HepG2 (cell line): Measurements from ENCODE around the gene GATAD2B. TPM values are rescaled to one million over a fixed set of nuclear protein-coding genes. Genes with fewer than 3 reads are reported as not detected.
A peak's percentile ranks its signal among the peaks of the same experiment; 100 is the strongest.

Source experiments
- CCAR2 ChIP-seq: fragments of 200-400 bp; formaldehyde crosslinking; optimal IDR thresholded peaks from 2 replicates; pipeline ENCODE3; 2018; ENCODE audit warnings: low read depth, mild to moderate bottlenecking, low read length, moderate library complexity
- DRAP1 ChIP-seq: IDR thresholded peaks from 2 replicates; pipeline ENCODE4 v1.6.1; 2016; ENCODE audit warnings: missing genetic modification reagents, missing compliant biosample characterization
- MED8 ChIP-seq: sonication (generic); formaldehyde crosslinking; IDR thresholded peaks from 2 replicates; pipeline ENCODE4 v1.8.1; 2023; ENCODE audit warnings: mild to moderate bottlenecking, missing genetic modification reagents; ENCODE audit not compliant: insufficient replicate concordance
- MXD4 ChIP-seq: IDR thresholded peaks from 2 replicates; pipeline ENCODE4 v1.6.1; 2016; ENCODE audit warnings: mild to moderate bottlenecking, missing biosample characterization, missing genetic modification reagents
- PHF5A ChIP-seq: IDR thresholded peaks from one replicate; pipeline ENCODE4 v1.6.1; 2018; ENCODE audit warnings: low read depth, missing genetic modification reagents; ENCODE audit not compliant: unreplicated experiment
- PRPF4 ChIP-seq: fragments of 200-400 bp; formaldehyde crosslinking; IDR thresholded peaks from 2 replicates; pipeline ENCODE4 v1.6.1; 2016; ENCODE audit warnings: low read length, low read depth; ENCODE audit not compliant: poor library complexity, severe bottlenecking
- SOX6 ChIP-seq, 2 experiments: fragments of 450-650 bp in 1 of 2; sonication (generic) in 1 of 2; formaldehyde crosslinking in 1 of 2; IDR thresholded peaks; 2 replicates each; pipeline versions ENCODE4 v1.4.0 to v1.6.1; 2017 to 2020; ENCODE audit warnings: antibody characterized with exemption in 1 of 2, mild to moderate bottlenecking in 1 of 2, missing genetic modification reagents in 1 of 2
- SRSF1 ChIP-seq: fragments of 200-400 bp; formaldehyde crosslinking; optimal IDR thresholded peaks from 2 replicates; pipeline ENCODE3; 2017; ENCODE audit warnings: mild to moderate bottlenecking, low read depth, low read length, moderate library complexity
- YEATS4 ChIP-seq: sonication (generic); formaldehyde crosslinking; IDR thresholded peaks from 2 replicates; pipeline ENCODE4 v1.4.0; 2020; ENCODE audit warnings: missing genetic modification reagents, borderline replicate concordance
- ZNF136 ChIP-seq: sonication (generic); formaldehyde crosslinking; IDR thresholded peaks from 2 replicates; pipeline ENCODE4 v1.8.1; 2022; ENCODE audit warnings: low read depth, mild to moderate bottlenecking, moderate library complexity, missing genetic modification reagents
- ZNF350 ChIP-seq: sonication (generic); formaldehyde crosslinking; IDR thresholded peaks from 2 replicates; pipeline ENCODE4 v1.4.0; 2020; ENCODE audit warnings: mild to moderate bottlenecking, low read depth, missing genetic modification reagents, borderline replicate concordance
- ZNF513 ChIP-seq: sonication (generic); formaldehyde crosslinking; conservative IDR thresholded peaks from 2 replicates; pipeline ENCODE4 v1.5.0; 2020; ENCODE audit warnings: missing genetic modification reagents
- ZNF639 ChIP-seq: conservative IDR thresholded peaks from 2 replicates; pipeline ENCODE4 v1.6.1; 2018; ENCODE audit warnings: missing genetic modification reagents
- ZNF720 ChIP-seq: sonication (generic); formaldehyde crosslinking; IDR thresholded peaks from 2 replicates; pipeline ENCODE4 v1.4.0; 2020; ENCODE audit warnings: missing genetic modification reagents
- ZNF781 ChIP-seq: sonication (generic); formaldehyde crosslinking; IDR thresholded peaks from 2 replicates; pipeline ENCODE4 v1.5.1; 2020; ENCODE audit warnings: borderline replicate concordance, mild to moderate bottlenecking, missing genetic modification reagents; ENCODE audit errors: not compliant biosample characterization
- polyA plus RNA-seq, 8 experiments: library from polyadenylated mRNA; depleted of rRNA in 3 of 8; stranded (reverse) in 7 of 8; unstranded in 1 of 8; fragments of >200 nt; fragmentation: Illumina TruSeq in 4 of 8; extraction: Trizol in 4 of 8; gene quantifications; 2 replicates each; pipeline versions ENCODE4 v1.2.1 to v1.2.3, GENCODE V29; 2011 to 2016; ENCODE audit warnings: low read depth in 4 of 8, missing spikeins in 1 of 8, mixed read lengths in 1 of 8; ENCODE audit not compliant: insufficient read depth in 1 of 8
- total RNA-seq, 5 experiments: library from RNA; depleted of rRNA; stranded (reverse); fragments of >200 nt; fragmentation: Illumina TruSeq; extraction: Trizol; gene quantifications; 2 replicates each; pipeline ENCODE4 v1.2.3, GENCODE V29; 2016; ENCODE audit warnings: low read depth in 1 of 5
- TF ChIP-seq, protein P1 (sequence below): sonication (generic); formaldehyde crosslinking; IDR thresholded peaks from 2 replicates; pipeline ENCODE4 v1.4.0; 2020; ENCODE audit warnings: mild to moderate bottlenecking, low read depth, missing genetic modification reagents

GATAD2B gene
- total and polyA plus RNA-seq, 2 of the 13 experiments (the other 11 are each of a cell fraction or from before 2014, with no cell fraction given) = 3.2 to 5.2 TPM

- TF ChIP-seq, protein P1, sequence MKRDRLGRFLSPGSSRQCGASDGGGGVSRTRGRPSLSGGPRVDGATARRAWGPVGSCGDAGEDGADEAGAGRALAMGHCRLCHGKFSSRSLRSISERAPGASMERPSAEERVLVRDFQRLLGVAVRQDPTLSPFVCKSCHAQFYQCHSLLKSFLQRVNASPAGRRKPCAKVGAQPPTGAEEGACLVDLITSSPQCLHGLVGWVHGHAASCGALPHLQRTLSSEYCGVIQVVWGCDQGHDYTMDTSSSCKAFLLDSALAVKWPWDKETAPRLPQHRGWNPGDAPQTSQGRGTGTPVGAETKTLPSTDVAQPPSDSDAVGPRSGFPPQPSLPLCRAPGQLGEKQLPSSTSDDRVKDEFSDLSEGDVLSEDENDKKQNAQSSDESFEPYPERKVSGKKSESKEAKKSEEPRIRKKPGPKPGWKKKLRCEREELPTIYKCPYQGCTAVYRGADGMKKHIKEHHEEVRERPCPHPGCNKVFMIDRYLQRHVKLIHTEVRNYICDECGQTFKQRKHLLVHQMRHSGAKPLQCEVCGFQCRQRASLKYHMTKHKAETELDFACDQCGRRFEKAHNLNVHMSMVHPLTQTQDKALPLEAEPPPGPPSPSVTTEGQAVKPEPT = no peak
- TF ChIP-seq ZNF781 (CRISPR knock-in tag) (no peak), ZNF136 (no peak), MED8 (CRISPR knock-in tag) (no peak), SRSF1 (peak; percentile 44), ZNF350 (0 out of 2 replicates have a peak, but pooled peaks have one; percentile 41), ZNF513 (0 out of 2 replicates have a peak, but pooled peaks have one; percentile 37), ZNF639 (CRISPR knock-in tag) (0 out of 2 replicates have a peak, but pooled peaks have one; percentile 53), SOX6 (IDR thresholded peaks at IDR 0.05) (no peak), SOX6 (CRISPR knock-in tag; IDR thresholded peaks at IDR 0.05) (peak; percentile 56), CCAR2 (no peak), MXD4 (CRISPR knock-in tag) (no peak), ZNF720 (CRISPR knock-in tag) (no peak), PRPF4 (no peak), DRAP1 (CRISPR knock-in tag) (peak; percentile 58; the same call in 1 of the 2 replicates), PHF5A (CRISPR knock-in tag) (no peak), YEATS4 (CRISPR knock-in tag) (peak; percentile 80; the same call in 1 of the 2 replicates)
Observed at GRCh38 chr1:153958111-153958960, 35.6 kb upstream of the GATAD2B start, which contains the start of gene CRTC2 (continued).
